Stimulated activated CD4-positive, alpha-beta T cell treated with anti-CD3 and anti-CD28 coated beads, Interleukin-15, amount 100 ng/mL, for 48 hours (primary cell): ENCODE results near the gene DPEP1.
"Not testable (repeated sequence)": the region's sequence is repeated elsewhere in the genome, so short reads cannot be mapped to it uniquely, and the experiment has no call there.

ENCODE experiments used
- DNase-seq, 2 donors: peaks; one replicate each; pipeline ENCODE4 v3.0.0-alpha.2; 2020; ENCODE audit warnings: low read depth in 2 of 2

Gene DPEP1

DNA sequence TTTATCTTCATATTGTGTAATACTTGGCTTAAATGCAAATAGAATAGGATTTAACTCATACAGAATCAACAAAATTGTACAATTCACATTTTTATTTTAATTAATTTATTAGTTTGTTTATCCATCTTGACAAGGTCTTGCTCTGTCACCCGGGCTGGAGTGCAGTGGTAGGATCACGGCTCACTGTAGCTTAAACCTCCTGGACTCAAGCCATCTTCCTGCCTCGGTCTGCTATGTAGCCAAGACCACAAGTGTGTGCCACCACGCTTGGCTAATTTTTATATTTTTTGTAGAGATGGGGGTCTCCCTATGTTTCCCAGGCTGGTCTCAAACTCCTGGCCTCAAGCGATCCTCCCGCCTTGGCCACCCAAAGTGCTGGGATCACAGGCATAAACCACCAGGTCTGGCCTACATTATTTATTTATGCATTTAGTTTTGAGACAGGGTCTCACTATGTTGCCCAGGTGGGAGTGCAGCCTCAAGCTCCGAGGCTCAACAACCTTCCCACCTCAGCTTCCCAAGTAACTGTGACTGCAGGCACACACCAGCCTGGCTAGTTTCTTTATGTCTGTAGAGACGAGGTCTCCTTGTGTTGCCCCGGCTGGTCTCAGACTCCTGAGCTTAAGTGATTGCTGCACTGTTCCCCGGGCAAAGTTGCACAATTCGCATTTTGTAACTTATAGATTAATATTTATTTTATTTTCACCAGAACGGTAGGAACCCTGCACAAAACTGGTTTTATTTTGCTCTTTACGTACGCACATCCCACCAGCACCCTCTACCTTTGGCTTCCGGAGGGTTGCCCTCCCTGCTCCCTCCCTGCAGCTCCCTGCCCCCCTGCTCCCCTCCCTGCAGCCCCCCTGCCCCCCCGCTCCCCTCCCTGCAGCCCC is 4.9 kb downstream of the DPEP1 start:
- no peak for DNase-seq

DNA sequence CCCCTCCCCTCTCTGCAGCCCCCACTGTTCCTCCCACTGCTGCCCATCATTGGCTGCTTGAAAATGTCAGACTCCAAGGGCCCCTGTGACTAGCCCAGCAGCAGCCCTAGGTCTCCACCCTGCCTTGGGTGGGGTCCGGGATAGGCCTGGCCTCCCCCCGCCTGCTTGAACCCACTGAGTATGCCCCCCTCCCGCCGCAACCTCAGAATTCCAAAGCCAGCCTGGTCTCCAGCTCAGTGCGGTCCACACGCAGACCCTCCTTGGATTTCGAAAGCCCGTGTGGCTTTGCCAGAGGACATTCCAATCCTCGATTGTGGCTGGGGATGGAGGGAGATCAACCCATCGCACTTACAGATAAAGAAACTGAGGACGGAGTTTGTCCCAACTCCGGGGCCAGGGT is 6.4 kb downstream of the DPEP1 start:
- DNase-seq: no peak

DNA sequence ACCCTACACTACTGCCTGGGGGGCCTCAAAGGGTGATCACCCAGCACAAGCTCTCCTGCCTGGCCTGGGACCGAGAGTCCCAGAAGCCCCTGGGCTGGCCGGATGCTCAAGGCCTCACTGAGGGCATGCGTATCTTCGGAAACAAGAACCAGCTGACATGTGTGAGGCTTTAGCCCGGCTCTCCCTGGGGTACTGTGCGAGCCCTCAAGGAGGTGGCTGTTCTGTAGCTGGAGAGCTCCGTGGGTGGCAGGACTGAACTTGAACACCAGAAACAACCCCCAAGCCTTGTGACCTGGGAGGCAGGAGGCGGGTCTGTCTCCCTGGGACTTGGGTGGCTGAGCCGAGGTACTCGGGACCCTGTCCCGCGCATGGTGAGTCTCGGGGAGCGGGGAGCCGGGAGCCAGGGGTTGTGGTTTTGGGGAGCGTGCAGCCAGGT is 7.0 kb downstream of the DPEP1 start:
- no peak for DNase-seq

DNA sequence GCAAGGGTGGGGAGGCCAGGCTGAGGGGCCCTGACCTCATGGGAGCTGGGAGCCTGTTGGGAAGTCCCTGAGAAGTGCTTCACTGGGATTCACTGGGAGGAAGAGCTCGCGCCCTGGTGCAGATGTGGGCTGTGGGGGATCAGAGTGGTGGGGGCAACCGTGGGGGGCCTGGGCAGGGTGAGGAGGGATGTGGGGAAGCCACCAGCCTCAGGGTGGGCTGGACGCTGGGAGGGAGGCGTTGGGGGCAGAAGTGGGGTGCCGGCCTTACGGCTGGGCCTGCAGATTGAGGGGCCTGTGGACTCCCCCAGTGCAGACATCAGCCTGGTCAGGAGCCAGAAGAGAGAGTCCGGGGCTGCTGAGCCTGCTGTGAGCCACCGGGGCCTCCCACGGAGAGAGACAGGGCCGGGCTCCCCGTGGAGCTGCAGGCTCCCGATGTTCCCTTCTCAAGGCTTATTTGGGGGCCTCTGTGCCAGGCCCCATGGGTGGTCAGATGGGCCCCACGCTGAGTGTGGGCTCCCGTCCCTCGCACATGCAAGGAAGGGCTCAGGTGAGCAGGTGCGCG is 7.8 kb downstream of the DPEP1 start:
- DNase-seq: no peak

DNA sequence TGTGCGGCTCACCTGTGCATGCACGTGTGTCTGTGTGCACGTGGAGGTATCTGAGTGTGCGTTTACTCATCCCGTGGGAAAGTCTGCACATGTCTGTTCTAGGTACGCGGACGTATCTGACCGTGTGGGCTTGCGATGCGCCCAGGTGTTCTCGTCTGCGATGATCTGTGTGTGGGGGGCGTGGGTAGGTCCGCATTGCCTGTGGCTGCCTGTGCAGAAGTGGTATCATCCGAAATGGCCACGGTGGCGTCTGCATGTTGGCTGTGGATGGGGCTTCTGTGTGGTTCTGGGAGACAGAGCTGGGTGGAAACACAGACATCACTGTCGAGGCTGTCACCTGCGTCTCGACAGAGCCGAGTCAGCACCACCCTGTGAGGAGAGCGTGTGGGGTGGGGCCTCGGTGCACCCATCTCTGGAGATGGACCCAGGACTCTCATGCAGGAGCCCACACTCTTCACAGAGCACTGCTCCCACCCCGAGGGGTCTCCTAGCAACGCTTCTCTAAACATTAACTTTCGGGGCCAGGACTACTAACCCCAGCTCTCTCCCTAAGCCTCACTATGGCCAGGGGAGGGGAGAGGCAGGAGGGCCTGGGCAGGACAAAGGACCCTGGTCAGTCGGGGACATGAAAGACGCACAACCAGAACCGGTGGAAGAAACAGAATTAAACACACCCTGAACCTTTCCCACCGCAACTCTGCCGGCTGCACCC is 8.4 kb downstream of the DPEP1 start:
- DNase-seq: no peak

DNA sequence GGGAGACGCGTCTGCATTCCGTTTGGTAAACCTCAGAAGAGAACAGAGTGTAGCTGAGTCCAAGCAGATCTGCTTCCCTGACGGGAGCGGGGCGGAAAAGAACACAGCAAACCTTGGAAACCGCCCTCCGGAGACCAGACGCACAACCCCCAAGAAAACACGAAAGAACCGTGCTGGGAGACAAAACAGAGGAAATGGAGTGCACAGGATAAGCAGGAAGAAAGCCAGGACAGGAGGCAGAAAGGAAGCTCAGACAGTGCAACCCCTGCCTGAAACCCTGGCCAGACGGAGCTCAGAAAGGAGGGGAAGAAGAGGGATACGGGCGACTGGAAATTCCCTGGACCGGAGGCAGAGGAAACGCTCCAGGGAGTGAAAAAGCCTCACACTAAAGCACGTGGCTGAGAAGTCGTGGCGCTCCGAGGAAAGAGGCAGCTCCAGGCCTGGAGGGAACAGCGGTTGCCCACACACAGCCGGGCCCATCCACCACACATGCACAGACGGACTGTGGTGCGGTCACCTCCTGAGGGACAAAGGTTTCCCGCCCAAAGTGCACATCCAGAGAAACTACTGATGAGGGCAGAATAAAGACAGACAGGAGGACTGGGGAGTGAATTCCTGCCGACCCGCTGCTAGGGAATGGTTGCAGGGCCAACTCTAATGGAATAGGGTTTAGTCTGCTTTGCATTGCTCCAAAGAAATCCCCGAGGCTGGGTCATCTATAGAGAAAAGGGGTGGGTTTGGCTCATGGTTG is 10.2 kb downstream of the DPEP1 start:
- DNase-seq: no peak

DNA sequence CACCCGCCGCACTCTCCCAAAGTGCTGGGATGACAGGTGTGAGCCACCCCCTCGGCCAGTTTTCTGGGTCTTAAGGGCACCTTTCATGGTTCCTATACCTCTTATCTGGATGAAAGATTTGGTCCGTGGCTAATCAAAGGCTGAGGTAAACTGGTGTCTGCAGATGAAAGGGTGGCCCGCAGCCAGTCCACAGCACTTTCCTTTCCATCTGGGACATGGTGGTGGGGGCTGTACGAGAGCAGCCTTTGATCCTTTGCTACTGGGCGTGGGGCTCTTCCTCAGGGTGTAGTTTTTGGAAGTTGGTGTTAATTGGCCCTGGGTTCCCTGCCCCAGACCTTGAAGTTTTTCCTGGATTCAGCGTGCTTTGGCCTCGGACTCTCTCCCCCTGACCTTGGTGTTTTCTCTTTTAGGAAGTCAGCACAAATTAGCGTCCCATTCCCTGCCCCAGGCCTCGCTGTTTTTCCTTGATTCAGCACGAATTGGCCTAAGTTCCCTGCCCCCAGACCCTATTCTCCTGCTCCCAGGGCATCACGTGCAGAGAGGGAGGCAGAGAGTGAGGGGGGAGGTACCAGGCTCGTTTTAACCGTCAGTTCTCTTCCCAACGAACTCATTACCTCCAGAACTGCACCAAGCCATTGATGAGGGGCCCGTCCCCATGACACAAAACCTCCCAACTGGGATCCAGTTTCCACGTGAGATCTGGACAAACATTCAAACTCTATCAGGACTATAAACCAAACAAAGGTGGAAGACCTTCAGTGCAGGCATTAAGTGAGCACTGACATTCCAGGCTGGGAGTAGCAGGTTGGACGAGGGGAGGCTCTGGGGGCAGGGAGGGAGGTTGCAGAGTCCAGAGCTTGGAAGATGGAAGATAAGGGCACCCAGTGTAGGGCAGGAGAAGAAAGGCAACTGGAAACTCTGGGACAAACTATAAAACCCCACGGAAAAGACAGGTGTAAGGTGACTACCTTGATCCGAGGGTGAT is 11.6 kb downstream of the DPEP1 start:
- DNase-seq: no peak

DNA sequence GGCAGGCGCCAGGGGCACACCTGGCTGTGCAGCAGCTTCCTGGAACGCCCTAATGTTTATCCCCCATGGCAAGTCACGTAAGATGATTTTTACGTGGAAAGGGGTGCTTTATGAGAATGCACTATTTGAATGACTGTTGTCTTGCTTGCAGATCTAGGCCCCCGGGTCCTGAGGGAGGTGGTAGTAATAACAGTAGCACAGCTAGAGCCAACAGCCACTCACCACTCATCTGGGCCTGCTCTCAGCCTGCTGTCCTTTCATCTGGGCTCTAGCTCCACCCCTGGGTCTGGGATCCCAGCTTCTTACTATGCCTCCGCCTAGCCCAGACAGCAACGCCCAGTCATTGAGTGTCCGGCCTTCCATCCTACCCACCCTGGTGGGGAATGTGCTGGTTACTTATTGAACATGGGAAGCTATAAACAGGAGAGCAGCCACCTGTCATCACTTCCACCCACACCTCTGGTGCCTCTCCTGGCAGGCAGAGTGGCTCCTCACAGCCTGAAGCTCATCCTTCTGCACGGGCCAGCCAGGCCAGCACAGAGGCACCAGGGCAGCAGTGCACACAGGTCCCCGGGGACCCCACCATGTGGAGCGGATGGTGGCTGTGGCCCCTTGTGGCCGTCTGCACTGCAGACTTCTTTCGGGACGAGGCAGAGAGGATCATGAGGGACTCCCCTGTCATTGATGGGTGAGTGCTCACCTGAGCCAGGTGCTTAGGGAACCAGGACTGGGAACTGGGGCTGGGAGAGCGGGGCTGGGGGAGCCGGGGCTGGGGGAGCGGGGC is 16.6 kb downstream of the DPEP1 start:
- no peak for DNase-seq

DNA sequence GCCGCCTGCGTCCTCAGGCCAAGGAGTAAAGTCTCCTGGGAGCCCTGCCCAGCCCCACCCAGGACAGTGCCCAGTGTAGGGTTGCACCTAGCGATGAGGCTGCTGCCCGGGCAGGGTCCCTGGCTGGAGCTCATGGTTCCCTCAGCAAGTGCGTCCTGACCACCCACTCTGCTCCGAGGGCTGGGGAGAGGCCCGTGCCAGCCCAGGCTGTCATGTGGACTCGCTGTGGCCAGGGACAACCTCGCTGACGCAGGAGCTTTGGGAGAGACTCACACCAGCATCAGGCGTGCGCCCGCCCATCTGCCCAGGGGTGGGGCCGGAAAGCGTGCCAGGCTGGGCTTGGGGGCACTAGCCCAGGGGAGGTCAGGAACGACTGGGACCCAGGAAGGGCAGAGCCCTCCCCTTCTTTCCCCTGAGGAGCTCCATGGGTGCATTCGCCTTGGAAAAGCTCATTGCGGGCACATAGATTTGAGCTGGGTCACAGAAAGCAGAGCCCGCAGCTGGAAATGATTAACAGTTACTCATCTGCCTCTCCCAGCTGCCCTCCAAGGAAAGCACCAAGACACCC is 19.7 kb downstream of the DPEP1 start:
- DNase-seq: no peak

DNA sequence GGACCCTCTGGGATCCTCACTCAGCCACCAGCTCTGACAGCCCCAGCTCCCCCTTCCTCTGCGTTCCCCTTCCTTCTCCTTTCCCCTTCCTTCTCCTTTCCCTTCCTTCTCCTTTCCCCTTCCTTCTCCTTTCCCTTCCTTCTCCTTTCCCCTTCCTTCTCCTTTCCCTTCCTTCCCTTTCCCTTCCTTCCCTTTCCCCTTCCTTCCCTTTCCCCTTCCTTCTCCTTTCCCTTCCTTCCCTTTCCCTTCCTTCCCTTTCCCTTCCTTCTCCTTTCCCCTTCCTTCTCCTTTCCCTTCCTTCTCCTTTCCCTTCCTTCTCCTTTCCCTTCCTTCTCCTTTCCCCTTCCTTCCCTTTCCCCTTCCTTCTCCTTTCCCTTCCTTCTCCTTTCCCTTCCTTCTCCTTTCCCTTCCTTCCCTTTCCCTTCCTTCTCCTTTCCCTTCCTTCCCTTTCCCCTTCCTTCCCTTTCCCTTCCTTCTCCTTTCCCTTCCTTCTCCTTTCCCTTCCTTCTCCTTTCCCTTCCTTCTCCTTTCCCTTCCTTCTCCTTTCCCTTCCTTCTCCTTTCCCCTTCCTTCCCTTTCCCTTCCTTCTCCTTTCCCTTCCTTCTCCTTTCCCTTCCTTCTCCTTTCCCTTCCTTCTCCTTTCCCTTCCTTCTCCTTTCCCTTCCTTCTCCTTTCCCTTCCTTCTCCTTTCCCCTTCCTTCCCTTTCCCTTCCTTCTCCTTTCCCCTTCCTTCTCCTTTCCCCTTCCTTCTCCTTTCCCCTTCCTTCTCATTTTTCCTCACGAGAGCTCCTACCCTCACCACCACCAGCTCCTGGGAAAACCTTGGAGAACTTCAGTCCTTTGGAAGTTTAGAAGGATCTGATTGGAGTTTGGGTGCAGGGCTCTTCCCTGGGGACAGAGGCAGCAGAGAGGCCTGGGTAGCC is 21.3 kb downstream of the DPEP1 start:
- DNase-seq: not testable (repeated sequence)

DNA sequence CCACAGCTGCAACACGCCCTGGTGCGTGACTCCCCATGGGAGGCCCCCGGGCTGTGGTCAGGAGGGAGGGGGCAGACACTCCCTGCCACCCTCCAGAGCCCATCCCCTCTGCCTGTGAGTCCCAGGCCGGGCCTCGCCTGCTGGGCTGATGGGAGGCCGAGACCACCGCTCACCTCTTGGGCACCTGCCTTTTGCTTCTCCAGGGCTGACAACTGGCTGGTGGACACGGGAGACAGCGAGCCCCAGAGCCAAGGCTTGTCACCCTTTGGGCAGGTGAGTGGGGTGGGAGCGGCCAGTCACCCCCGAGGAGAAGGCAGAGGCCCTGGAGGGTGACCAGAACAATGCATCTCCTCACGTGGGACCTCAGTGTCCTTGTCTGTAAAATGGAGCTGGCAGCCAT is 23.2 kb downstream of the DPEP1 start:
- no peak for DNase-seq

DNA sequence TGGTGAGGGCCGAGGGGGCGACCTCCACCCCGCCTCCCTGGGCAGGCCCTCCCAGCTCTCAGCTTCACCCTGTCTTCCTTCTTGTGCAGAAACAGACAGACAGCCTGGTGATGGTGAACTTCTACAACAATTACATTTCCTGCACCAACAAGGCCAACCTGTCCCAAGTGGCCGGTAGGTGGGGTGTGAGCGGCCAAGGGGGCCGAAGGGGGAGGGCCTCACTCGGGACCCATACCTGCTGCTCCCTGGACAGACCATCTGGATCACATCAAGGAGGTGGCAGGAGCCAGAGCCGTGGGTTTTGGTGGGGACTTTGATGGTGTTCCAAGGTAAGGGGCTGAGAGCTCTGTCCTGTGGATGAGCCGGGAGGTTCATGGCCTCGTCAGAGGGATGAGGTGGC is 23.9 kb downstream of the DPEP1 start:
- DNase-seq: no peak

DNA sequence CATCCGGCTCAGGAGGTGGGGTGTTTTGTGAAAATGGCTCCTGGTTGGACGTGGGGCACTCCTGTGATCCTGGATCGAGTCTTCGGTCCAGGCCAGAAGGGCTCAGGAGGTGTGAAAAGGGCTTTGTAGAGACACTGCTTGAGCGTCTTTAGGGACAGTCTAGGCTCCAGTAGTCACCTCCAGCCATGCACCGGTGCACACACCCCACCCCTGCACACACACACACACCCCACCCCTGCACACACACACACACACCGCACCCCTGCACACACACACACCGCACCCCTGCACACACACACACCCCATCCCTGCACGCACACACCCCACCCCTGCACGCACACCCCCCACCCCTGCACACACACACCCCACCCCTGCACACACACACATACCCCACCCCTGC is 25.0 kb downstream of the DPEP1 start:
- no peak for DNase-seq

DNA sequence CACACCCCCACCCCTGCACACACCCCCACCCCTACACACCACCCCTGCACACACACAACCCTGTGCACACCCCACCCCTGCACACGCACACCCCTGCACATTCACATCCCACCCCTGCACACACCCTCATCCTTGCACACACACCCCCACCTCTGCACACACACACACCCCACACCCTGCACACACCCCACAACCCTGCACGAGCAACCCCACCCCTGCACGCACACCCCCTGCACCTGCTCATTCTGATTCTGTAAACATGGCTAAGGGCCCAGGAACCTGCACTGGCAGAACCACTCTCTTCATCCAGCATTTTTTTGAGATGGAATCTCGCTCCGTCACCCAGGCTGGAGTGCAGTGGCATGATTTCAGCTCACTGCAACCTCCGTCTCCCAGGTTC is 25.9 kb downstream of the DPEP1 start:
- no peak for DNase-seq

DNA sequence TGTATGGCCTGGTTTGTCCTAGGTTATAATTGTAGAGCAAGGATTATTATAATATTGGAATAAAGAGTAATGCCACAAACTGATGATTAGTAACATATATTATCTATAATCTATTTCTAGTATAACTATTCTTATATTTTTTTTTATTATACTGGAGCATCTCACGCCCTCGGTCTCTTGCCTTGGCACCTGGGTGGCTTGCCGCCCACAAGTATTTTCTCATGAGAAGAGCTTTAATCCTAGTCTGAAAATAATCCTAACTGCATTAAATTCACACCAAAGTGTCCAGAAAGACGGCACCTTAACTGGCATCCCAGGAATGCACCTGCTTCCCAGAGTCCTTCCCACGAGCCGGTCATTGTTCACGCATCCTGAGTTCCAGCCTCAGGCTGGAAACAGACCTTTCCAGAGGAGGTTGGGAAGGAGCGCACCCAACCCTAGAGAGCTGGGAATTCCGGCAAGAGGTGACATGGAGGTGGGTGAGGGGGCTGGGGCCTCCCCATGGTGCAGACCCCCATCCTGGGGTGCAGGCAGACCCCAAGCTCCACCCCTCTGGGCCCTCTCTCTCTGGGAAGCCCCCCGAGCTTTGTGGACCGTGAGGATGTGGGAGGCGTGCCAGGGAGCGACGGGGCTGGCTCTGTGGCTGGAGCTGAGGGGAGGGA is 28.1 kb downstream of the DPEP1 start:
- no peak for DNase-seq

DNA sequence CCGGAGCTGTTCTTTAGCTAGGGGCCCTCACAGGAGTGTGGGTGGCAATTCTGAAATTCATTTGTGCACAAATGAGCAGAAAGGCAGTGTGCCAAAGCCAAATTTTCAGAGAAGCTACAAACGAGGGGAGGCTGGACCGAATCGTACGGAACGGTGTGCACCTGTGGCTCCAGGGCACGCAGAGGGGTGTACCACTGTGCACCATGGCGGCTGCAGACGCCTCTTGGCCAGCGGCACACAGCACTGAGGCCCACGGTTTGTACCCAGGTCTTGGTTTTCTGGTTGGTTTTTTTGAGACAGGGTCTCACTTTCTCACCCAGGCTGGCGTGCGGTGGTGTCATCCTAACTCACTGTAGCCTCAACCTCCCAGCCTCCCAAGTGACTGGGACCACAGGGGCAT is 29.1 kb downstream of the DPEP1 start:
- DNase-seq: no peak

DNA sequence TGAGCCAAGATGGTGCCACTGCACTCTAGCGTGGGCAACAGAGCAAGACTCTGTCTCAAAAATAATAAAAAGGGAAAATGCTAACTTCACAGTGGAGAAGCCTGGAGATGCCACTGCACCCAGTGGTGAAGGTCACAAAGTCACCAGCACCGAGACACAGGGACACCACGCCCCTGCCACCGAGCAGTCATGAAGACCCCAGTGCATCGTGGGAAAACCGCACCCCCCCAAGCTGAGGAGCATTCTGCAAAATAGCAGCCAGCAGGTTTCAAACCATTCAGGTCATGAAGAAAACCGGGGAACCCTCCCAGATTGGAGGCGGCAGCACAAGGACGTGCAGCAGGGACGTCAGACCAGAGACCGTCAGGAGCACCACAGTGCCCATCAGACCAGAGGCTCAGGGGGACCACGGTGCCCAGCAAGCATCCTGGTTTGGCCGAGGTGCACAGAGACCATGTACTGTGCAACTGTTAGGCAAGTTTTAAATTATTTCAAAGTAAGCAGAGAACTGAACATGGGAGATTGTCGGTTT is 30.4 kb downstream of the DPEP1 start:
- no peak for DNase-seq

DNA sequence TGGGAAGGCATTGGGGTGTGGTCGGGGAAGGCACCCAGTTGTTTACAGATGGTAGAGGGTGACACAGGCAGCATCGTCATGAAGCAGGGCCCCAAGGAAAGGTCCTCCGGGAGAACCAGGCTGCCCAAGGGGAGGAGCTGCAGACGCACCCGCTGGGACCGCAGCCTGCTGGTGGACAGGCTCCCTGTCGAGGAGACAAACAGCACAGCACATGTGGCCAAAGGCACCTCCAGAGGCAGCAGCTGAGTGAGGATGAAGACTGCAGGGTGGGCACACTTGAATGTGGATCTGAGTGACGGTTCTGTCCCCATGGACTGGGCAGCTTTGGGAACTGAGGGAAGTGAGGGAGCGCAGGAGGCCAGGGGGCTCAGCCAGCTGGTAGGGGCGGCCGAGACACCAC is 31.7 kb downstream of the DPEP1 start:
- no peak for DNase-seq
